ENCODE measurements around the gene MOB3B. TPM values are rescaled to one million over a fixed set of nuclear protein-coding genes. Genes with fewer than 3 reads are reported as not detected.

MOB3B gene
- polyA plus RNA-seq, 1 experiment, result 0.38 TPM

DNA sequence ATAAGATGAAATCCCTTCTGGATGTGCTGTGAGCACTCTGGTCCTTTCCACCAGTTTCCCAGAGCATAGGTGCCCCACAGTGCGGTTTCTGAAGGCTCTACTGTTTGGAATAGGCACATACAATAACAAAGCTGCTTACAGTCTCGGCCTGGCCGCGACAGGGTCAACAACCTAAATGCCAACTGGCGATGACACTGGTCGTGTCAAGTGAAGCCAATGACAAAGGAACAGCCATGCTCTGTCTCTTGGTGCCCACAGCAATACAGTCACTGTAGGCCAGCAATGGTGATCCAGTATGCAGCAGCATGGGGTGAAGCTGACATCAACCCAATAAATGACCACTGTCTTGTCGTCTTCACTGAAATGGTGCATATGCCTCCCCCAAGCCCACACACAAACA, 184.8 kb downstream of the MOB3B start:
- CTCF ChIA-PET, result no interaction called here

DNA sequence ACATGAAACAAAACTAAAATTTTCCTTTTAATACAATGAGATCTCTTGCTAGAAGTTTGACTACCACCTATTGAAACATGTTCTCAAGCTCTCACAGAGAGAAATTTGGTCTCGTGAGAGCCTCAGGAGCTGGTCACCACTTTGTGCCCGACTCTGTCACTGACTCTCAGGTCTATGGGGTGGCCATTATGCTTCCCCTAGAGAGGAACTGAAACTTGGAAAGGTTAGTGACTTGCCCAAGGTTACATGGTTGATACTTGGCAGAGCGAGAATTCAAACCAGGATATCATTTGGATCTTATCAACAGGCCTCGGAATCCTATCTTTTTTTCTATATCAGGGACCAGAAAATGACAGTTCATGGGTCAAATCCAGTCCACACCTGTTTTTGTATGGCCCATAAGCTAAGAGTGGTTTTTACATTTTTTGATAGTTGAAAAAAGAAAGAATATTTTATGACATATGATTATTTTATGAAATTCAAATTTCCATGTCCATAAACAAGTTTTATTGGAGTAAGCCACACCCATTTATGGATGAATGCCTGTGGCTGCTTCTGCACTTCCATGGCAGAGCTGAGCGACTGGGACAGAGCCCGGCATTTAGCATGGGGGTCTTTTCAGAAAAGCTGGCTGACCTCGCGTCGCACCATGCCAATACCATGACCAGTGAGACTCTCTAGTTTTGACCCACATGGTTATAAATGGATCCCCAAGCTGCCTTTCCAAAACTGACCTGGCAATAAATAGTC, 187.9 kb downstream of the MOB3B start:
- peaks cover 4% of the 10 kb centered on the region for H3K27me3 ChIP-seq (ENCODE audit: control insufficient read depth, insufficient read depth, low read length)
- ChIA-PET POLR2A (no interaction called here), CTCF (interaction anchor here (0.8 kb wide), 1 partner anchor 10 kb away, joined by 4 read pairs; no protein-coding TSS in a partner anchor)
- no peaks in the 10 kb centered on the region for H3K9me3 ChIP-seq (ENCODE audit: control insufficient read depth, insufficient read depth, low read length)
- no peak overlapping the region for H3K4me3 ChIP-seq (ENCODE audit: low read depth, low read length)
- TF ChIP-seq, protein P1, sequence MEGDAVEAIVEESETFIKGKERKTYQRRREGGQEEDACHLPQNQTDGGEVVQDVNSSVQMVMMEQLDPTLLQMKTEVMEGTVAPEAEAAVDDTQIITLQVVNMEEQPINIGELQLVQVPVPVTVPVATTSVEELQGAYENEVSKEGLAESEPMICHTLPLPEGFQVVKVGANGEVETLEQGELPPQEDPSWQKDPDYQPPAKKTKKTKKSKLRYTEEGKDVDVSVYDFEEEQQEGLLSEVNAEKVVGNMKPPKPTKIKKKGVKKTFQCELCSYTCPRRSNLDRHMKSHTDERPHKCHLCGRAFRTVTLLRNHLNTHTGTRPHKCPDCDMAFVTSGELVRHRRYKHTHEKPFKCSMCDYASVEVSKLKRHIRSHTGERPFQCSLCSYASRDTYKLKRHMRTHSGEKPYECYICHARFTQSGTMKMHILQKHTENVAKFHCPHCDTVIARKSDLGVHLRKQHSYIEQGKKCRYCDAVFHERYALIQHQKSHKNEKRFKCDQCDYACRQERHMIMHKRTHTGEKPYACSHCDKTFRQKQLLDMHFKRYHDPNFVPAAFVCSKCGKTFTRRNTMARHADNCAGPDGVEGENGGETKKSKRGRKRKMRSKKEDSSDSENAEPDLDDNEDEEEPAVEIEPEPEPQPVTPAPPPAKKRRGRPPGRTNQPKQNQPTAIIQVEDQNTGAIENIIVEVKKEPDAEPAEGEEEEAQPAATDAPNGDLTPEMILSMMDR (IDR thresholded peaks at IDR 0.05; ENCODE audit: low read depth, low read length), result no peak
- no peak for DNase-seq (ENCODE audit: low read depth, low spot score)
- no peak overlapping the region for H3K27ac ChIP-seq (ENCODE audit: low read depth, low read length)

More for the DNA sequence above, 184.8 kb downstream of the MOB3B start:
- POLR2A ChIA-PET, result no interaction called here
- H3K9me3 ChIP-seq (ENCODE audit: control insufficient read depth, insufficient read depth, low read length), result no peaks in the 10 kb centered on the region
- H3K27me3 ChIP-seq (ENCODE audit: control insufficient read depth, insufficient read depth, low read length), result peaks cover 4% of the 10 kb centered on the region
- TF ChIP-seq, protein P1 (IDR thresholded peaks at IDR 0.05; ENCODE audit: low read depth, low read length), result no peak
- no peak for DNase-seq (ENCODE audit: low read depth, low spot score)
- H3K27ac ChIP-seq (ENCODE audit: low read depth, low read length), result no peak overlapping the region
- H3K4me3 ChIP-seq (ENCODE audit: low read depth, low read length), result no peak overlapping the region

DNA sequence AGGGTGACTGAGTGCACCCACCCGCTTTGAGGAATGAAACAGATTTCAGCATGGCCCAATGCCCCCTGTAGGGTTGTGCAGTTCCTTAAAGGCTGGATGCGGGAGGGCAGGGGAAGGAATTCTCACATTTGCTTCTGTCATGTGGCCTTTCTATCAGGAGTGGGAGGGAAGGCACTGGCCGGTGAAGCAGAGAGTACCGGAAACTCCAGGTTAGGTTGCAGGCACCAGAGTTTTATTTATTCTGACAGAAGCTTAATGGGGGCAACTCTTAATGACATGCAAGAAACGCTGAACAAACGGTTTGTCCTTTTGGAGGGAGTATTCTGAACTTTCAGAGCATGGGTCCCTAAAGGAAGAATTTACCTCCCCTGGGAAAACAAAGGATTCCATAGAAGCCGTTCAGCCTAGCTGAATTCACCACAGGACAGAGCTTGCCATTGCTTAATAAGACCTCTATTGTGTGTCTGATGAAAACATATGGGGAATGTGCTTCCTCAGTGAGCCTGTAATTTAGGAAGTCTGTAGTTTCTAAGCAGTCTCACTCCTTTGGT, 188.6 kb downstream of the MOB3B start:
- POLR2A ChIA-PET, result no interaction called here
- TF ChIP-seq, protein P1 (IDR thresholded peaks at IDR 0.05; ENCODE audit: low read depth, low read length), result no peak
- no peaks in the 10 kb centered on the region for H3K9me3 ChIP-seq (ENCODE audit: control insufficient read depth, insufficient read depth, low read length)
- no peak for DNase-seq (ENCODE audit: low read depth, low spot score)
- H3K4me3 ChIP-seq (ENCODE audit: low read depth, low read length), result no peak overlapping the region
- no peak overlapping the region for H3K27ac ChIP-seq (ENCODE audit: low read depth, low read length)
- CTCF ChIA-PET, result interaction anchor here (0.8 kb wide), 1 partner anchor 9 kb away, joined by 4 read pairs; no protein-coding TSS in a partner anchor
- peaks cover 4% of the 10 kb centered on the region for H3K27me3 ChIP-seq (ENCODE audit: control insufficient read depth, insufficient read depth, low read length)

DNA sequence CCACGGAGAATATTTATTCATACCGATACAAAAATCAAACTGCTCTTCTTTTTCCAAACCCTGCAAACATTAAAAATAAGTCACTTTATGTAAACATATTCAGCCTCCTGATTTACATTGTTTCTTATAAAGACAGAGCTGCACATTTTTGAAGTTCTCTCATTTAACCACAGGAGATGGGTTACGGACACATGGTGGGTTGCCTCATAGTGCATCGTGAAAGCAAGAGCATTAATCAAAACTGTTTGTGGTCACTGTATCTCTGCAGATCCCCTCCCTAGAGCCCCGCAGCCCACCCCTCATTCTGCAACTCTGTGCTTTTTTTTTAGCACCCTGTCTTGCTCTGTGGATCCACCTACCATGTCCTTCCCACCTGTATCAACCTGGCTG, 189.3 kb downstream of the MOB3B start:
- POLR2A ChIA-PET, result no interaction called here
- Histone ChIP-seq H3K9me3 (ENCODE audit: control insufficient read depth, insufficient read depth, low read length) (no peaks in the 10 kb centered on the region), H3K4me3 (ENCODE audit: low read depth, low read length) (no peak overlapping the region), H3K27ac (ENCODE audit: low read depth, low read length) (no peak overlapping the region), H3K27me3 (ENCODE audit: control insufficient read depth, insufficient read depth, low read length) (peaks cover 4% of the 10 kb centered on the region)
- TF ChIP-seq, protein P1 (IDR thresholded peaks at IDR 0.05; ENCODE audit: low read depth, low read length), result no peak
- DNase-seq (ENCODE audit: low read depth, low spot score), result no peak
- CTCF ChIA-PET, result no interaction called here

DNA sequence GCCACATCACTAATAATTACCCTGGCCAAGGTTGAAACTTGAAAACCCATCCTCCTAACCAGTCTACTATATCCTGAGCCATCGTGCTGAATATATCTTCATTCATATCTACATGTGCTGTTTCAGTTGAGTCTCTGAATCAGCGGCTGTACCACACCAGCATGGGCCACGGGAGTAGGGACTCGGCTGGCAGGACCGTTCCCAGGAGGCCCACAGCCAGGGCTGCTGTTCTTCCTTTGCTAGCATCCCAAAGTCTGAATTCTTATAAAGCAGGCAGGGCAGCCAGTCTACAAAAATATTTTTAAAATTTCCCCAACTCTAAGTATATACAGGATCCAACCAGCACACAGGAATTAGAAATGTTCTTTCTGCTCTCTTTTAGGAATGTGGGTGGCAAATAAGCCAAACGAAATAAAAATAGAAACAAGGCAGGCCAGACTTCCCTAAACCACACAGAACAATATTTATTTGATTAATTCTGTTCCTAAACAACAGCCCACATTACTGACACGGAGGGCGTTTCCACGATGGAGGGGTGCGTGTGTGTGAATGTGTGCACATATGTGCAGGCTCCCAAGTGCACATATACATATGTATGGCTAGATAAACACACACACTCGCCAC, 189.8 kb downstream of the MOB3B start:
- H3K27ac ChIP-seq (ENCODE audit: low read depth, low read length), result no peak overlapping the region
- CTCF ChIA-PET, result no interaction called here
- no peak for DNase-seq (ENCODE audit: low read depth, low spot score)
- POLR2A ChIA-PET, result no interaction called here
- no peaks in the 10 kb centered on the region for H3K9me3 ChIP-seq (ENCODE audit: control insufficient read depth, insufficient read depth, low read length)
- no peak overlapping the region for H3K4me3 ChIP-seq (ENCODE audit: low read depth, low read length)
- TF ChIP-seq, protein P1 (IDR thresholded peaks at IDR 0.05; ENCODE audit: low read depth, low read length), result no peak
- peaks cover 4% of the 10 kb centered on the region for H3K27me3 ChIP-seq (ENCODE audit: control insufficient read depth, insufficient read depth, low read length)
